Measurements from ENCODE around the gene ZBTB2.
"Not testable (repeated sequence)": the region's sequence is repeated elsewhere in the genome, so short reads cannot be mapped to it uniquely, and the experiment has no call there.

Gene ZBTB2

GRCh38 chr6:151374036-151374683 lies 17.2 kb downstream of the ZBTB2 start:
- DNase-seq (ENCODE audit: low read depth in 2 of 2) = no peak

GRCh38 chr6:151372164-151372563 lies 19.2 kb downstream of the ZBTB2 start:
- DNase-seq (ENCODE audit: low read depth in 2 of 2) = no peak

GRCh38 chr6:151370509-151371078 lies 20.8 kb downstream of the ZBTB2 start:
- no peak for DNase-seq (ENCODE audit: low read depth in 2 of 2)

- DNase-seq (ENCODE audit: low read depth in 2 of 2) = no peak
Measured at GRCh38 chr6:151365233-151365632, 26.1 kb downstream of the ZBTB2 start.

GRCh38 chr6:151359486-151359885 lies 31.9 kb downstream of the ZBTB2 start:
- DNase-seq (ENCODE audit: low read depth in 2 of 2) = no peak

- no peak for DNase-seq (ENCODE audit: low read depth in 2 of 2)
Measured at GRCh38 chr6:151358475-151358874, 32.9 kb downstream of the ZBTB2 start.

- DNase-seq (ENCODE audit: low read depth in 2 of 2) = no peak
Measured at GRCh38 chr6:151357758-151358436, 33.5 kb downstream of the ZBTB2 start.

GRCh38 chr6:151356983-151357382 lies 34.4 kb downstream of the ZBTB2 start:
- DNase-seq (ENCODE audit: low read depth in 2 of 2) = not testable (repeated sequence)

- no peak for DNase-seq (ENCODE audit: low read depth in 2 of 2)
Measured at GRCh38 chr6:151353795-151354194, 37.6 kb downstream of the ZBTB2 start.

- DNase-seq (ENCODE audit: low read depth in 2 of 2) = no peak
Measured at GRCh38 chr6:151352410-151353396, 38.7 kb downstream of the ZBTB2 start.

- no peak for DNase-seq (ENCODE audit: low read depth in 2 of 2)
Measured at GRCh38 chr6:151351731-151352130, 39.6 kb downstream of the ZBTB2 start.

- no peak for DNase-seq (ENCODE audit: low read depth in 2 of 2)
Measured at GRCh38 chr6:151351146-151351700, 40.1 kb downstream of the ZBTB2 start.

- no peak for DNase-seq (ENCODE audit: low read depth in 2 of 2)
Measured at GRCh38 chr6:151350442-151351145, 40.8 kb downstream of the ZBTB2 start.

GRCh38 chr6:151349651-151350270 lies 41.6 kb downstream of the ZBTB2 start:
- no peak for DNase-seq (ENCODE audit: low read depth in 2 of 2)

- not testable (repeated sequence) for DNase-seq (ENCODE audit: low read depth in 2 of 2)
Measured at GRCh38 chr6:151342750-151343149, 48.6 kb downstream of the ZBTB2 start.

GRCh38 chr6:151341476-151342195 lies 49.7 kb downstream of the ZBTB2 start:
- DNase-seq (ENCODE audit: low read depth in 2 of 2) = no peak

- DNase-seq (ENCODE audit: low read depth in 2 of 2) = no peak
Measured at GRCh38 chr6:151340219-151340978, 51.0 kb downstream of the ZBTB2 start.

- DNase-seq (ENCODE audit: low read depth in 2 of 2) = no peak
Measured at GRCh38 chr6:151339369-151339768, 52.0 kb downstream of the ZBTB2 start.

GRCh38 chr6:151338651-151339200 lies 52.6 kb downstream of the ZBTB2 start:
- DNase-seq (ENCODE audit: low read depth in 2 of 2) = no peak
